GM12891 (cell line): ENCODE measurements around the gene MFSD12.

Experiments
- PAX5 ChIP-seq: IDR thresholded peaks from 2 replicates; pipeline ENCODE4 v1.6.1; 2011; ENCODE audit warnings: low read length, moderate library complexity, mild to moderate bottlenecking; ENCODE audit not compliant: insufficient read depth, severe bottlenecking
- POLR2A ChIP-seq: IDR thresholded peaks from 2 replicates; pipeline ENCODE4 v1.6.1; 2011; ENCODE audit warnings: low read depth, low read length, control low read depth
- POLR2AphosphoS5 ChIP-seq: IDR thresholded peaks from 2 replicates; pipeline ENCODE4 v1.6.1; 2011; ENCODE audit warnings: low read depth, low read length, control low read depth
- SPI1 ChIP-seq: IDR thresholded peaks from 2 replicates; pipeline ENCODE4 v1.6.1; 2011; ENCODE audit warnings: low read depth, low read length, control low read depth
- TAF1 ChIP-seq: IDR thresholded peaks from 2 replicates; pipeline ENCODE4 v1.6.1; 2011; ENCODE audit warnings: low read depth, low read length, control low read depth

GRCh38 chr19:3527238-3527910 lies 30.0 kb downstream of the MFSD12 start:
- TF ChIP-seq POLR2A (no peak), TAF1 (no peak), POLR2AphosphoS5 (no peak), SPI1 (no peak), PAX5 (no peak)
